ENCODE results near the gene GPC6.

Gene GPC6

DNA sequence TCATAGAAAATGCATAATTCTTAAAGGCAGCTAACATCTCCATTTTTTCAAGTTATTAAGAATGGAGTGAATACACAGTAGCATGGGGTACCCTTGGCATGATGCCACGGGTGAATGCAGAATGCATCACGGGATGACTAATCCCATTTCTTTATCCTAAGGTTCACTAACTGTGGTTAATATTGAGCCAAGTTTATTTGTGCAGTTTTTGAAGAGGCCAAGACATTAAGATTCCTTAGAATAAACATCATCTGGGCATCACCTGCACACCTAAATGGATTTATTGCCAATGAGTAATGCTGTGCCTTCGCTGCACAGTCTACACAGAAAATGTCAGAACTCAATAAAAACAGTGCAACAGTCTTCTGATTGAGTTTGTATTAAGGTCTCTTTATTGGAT lies 333.1 kb downstream of the GPC6 start (continued):
- TF ChIP-seq ZBTB21 (tag by site-specific recombination; IDR thresholded peaks at IDR 0.05) (0 out of 2 replicates have a peak, but pooled peaks have one; percentile 47), ZNF785 (tag by site-specific recombination; IDR thresholded peaks at IDR 0.05) (no peak), YY2 (tag by site-specific recombination; IDR thresholded peaks at IDR 0.05) (no peak), ZNF830 (tag by site-specific recombination; IDR thresholded peaks at IDR 0.05; ENCODE audit: low read depth) (no peak), OSR2 (tag by site-specific recombination; IDR thresholded peaks at IDR 0.05) (peak; percentile 78), RBAK (tag by site-specific recombination; IDR thresholded peaks at IDR 0.05) (no peak), ZNF341 (tag by site-specific recombination; IDR thresholded peaks at IDR 0.05; ENCODE audit: low read depth) (no peak), SCRT1 (tag by site-specific recombination; IDR thresholded peaks at IDR 0.05; ENCODE audit: borderline replicate concordance) (no peak), ZNF221 (tag by site-specific recombination; IDR thresholded peaks at IDR 0.05; ENCODE audit: borderline replicate concordance) (no peak), ZNF169 (tag by site-specific recombination; IDR thresholded peaks at IDR 0.05) (no peak), ZNF626 (tag by site-specific recombination; IDR thresholded peaks at IDR 0.05) (no peak), ZNF292 (tag by site-specific recombination; IDR thresholded peaks at IDR 0.05; ENCODE audit: borderline replicate concordance, low read depth) (no peak), ZNF76 (tag by site-specific recombination; IDR thresholded peaks at IDR 0.05; ENCODE audit: borderline replicate concordance, low read depth) (no peak), ZNF48 (tag by site-specific recombination; IDR thresholded peaks at IDR 0.05) (no peak), ZNF248 (tag by site-specific recombination; IDR thresholded peaks at IDR 0.05) (no peak), ZNF311 (tag by site-specific recombination; IDR thresholded peaks at IDR 0.05; ENCODE audit: borderline replicate concordance) (no peak), ZNF155 (tag by site-specific recombination; IDR thresholded peaks at IDR 0.05) (no peak), ZBTB7A (tag by site-specific recombination; IDR thresholded peaks at IDR 0.05; ENCODE audit: low read depth) (no peak), ZNF157 (tag by site-specific recombination; IDR thresholded peaks at IDR 0.05) (no peak), HOXC10 (CRISPR knock-in tag; IDR thresholded peaks at IDR 0.05) (no peak), KLF1 (tag by site-specific recombination; IDR thresholded peaks at IDR 0.05) (no peak), ZNF404 (tag by site-specific recombination; IDR thresholded peaks at IDR 0.05) (no peak)
- TF ChIP-seq, protein P1, sequence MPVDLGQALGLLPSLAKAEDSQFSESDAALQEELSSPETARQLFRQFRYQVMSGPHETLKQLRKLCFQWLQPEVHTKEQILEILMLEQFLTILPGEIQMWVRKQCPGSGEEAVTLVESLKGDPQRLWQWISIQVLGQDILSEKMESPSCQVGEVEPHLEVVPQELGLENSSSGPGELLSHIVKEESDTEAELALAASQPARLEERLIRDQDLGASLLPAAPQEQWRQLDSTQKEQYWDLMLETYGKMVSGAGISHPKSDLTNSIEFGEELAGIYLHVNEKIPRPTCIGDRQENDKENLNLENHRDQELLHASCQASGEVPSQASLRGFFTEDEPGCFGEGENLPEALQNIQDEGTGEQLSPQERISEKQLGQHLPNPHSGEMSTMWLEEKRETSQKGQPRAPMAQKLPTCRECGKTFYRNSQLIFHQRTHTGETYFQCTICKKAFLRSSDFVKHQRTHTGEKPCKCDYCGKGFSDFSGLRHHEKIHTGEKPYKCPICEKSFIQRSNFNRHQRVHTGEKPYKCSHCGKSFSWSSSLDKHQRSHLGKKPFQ (tag by site-specific recombination; IDR thresholded peaks at IDR 0.05) = no peak
- TF ChIP-seq, protein P2, sequence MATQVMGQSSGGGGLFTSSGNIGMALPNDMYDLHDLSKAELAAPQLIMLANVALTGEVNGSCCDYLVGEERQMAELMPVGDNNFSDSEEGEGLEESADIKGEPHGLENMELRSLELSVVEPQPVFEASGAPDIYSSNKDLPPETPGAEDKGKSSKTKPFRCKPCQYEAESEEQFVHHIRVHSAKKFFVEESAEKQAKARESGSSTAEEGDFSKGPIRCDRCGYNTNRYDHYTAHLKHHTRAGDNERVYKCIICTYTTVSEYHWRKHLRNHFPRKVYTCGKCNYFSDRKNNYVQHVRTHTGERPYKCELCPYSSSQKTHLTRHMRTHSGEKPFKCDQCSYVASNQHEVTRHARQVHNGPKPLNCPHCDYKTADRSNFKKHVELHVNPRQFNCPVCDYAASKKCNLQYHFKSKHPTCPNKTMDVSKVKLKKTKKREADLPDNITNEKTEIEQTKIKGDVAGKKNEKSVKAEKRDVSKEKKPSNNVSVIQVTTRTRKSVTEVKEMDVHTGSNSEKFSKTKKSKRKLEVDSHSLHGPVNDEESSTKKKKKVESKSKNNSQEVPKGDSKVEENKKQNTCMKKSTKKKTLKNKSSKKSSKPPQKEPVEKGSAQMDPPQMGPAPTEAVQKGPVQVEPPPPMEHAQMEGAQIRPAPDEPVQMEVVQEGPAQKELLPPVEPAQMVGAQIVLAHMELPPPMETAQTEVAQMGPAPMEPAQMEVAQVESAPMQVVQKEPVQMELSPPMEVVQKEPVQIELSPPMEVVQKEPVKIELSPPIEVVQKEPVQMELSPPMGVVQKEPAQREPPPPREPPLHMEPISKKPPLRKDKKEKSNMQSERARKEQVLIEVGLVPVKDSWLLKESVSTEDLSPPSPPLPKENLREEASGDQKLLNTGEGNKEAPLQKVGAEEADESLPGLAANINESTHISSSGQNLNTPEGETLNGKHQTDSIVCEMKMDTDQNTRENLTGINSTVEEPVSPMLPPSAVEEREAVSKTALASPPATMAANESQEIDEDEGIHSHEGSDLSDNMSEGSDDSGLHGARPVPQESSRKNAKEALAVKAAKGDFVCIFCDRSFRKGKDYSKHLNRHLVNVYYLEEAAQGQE (tag by site-specific recombination; IDR thresholded peaks at IDR 0.05) = no peak
- TF ChIP-seq, protein P3, sequence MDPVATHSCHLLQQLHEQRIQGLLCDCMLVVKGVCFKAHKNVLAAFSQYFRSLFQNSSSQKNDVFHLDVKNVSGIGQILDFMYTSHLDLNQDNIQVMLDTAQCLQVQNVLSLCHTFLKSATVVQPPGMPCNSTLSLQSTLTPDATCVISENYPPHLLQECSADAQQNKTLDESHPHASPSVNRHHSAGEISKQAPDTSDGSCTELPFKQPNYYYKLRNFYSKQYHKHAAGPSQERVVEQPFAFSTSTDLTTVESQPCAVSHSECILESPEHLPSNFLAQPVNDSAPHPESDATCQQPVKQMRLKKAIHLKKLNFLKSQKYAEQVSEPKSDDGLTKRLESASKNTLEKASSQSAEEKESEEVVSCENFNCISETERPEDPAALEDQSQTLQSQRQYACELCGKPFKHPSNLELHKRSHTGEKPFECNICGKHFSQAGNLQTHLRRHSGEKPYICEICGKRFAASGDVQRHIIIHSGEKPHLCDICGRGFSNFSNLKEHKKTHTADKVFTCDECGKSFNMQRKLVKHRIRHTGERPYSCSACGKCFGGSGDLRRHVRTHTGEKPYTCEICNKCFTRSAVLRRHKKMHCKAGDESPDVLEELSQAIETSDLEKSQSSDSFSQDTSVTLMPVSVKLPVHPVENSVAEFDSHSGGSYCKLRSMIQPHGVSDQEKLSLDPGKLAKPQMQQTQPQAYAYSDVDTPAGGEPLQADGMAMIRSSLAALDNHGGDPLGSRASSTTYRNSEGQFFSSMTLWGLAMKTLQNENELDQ (tag by site-specific recombination; IDR thresholded peaks at IDR 0.05; ENCODE audit: low read depth) = no peak
- TF ChIP-seq, protein P4, sequence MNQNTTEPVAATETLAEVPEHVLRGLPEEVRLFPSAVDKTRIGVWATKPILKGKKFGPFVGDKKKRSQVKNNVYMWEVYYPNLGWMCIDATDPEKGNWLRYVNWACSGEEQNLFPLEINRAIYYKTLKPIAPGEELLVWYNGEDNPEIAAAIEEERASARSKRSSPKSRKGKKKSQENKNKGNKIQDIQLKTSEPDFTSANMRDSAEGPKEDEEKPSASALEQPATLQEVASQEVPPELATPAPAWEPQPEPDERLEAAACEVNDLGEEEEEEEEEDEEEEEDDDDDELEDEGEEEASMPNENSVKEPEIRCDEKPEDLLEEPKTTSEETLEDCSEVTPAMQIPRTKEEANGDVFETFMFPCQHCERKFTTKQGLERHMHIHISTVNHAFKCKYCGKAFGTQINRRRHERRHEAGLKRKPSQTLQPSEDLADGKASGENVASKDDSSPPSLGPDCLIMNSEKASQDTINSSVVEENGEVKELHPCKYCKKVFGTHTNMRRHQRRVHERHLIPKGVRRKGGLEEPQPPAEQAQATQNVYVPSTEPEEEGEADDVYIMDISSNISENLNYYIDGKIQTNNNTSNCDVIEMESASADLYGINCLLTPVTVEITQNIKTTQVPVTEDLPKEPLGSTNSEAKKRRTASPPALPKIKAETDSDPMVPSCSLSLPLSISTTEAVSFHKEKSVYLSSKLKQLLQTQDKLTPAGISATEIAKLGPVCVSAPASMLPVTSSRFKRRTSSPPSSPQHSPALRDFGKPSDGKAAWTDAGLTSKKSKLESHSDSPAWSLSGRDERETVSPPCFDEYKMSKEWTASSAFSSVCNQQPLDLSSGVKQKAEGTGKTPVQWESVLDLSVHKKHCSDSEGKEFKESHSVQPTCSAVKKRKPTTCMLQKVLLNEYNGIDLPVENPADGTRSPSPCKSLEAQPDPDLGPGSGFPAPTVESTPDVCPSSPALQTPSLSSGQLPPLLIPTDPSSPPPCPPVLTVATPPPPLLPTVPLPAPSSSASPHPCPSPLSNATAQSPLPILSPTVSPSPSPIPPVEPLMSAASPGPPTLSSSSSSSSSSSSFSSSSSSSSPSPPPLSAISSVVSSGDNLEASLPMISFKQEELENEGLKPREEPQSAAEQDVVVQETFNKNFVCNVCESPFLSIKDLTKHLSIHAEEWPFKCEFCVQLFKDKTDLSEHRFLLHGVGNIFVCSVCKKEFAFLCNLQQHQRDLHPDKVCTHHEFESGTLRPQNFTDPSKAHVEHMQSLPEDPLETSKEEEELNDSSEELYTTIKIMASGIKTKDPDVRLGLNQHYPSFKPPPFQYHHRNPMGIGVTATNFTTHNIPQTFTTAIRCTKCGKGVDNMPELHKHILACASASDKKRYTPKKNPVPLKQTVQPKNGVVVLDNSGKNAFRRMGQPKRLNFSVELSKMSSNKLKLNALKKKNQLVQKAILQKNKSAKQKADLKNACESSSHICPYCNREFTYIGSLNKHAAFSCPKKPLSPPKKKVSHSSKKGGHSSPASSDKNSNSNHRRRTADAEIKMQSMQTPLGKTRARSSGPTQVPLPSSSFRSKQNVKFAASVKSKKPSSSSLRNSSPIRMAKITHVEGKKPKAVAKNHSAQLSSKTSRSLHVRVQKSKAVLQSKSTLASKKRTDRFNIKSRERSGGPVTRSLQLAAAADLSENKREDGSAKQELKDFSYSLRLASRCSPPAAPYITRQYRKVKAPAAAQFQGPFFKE (tag by site-specific recombination; IDR thresholded peaks at IDR 0.05; ENCODE audit: borderline replicate concordance) = no peak
